Activated CD4-positive, alpha-beta T cell treated with anti-CD3 and anti-CD28 coated beads for 1 hour (primary cell): Measurements from ENCODE around the gene ZC3H14.

Source experiments
- DNase-seq: peaks from one replicate; pipeline ENCODE4 v3.0.0-alpha.2; 2020

Gene ZC3H14

GRCh38 chr14:88551980-88552431 is 10.8 kb upstream of the ZC3H14 start:
- DNase-seq: no peak

GRCh38 chr14:88552876-88553275 is 10.0 kb upstream of the ZC3H14 start:
- DNase-seq: no peak

GRCh38 chr14:88553886-88554456 is 8.9 kb upstream of the ZC3H14 start:
- DNase-seq: no peak

- DNase-seq: no peak
Measured at GRCh38 chr14:88554457-88555286, 8.2 kb upstream of the ZC3H14 start, which contains the start of gene PTPN21. Gene PTPN21, minus strand, starts transcription at chr14:88555007. Its CDS starts 4,590 bp downstream, at chr14:88550417.

- DNase-seq: no peak
Measured at GRCh38 chr14:88556581-88556980, 6.3 kb upstream of the ZC3H14 start.

- no peak for DNase-seq
Measured at GRCh38 chr14:88559852-88560251, 3.0 kb upstream of the ZC3H14 start.

GRCh38 chr14:88562532-88562830 is 356 bp upstream of the ZC3H14 start:
- DNase-seq: no peak

- no peak for DNase-seq
Measured at GRCh38 chr14:88563845-88564244, 1.0 kb downstream of the ZC3H14 start.

- no peak for DNase-seq
Measured at GRCh38 chr14:88565427-88565826, 2.6 kb downstream of the ZC3H14 start.

GRCh38 chr14:88568196-88568595 is 5.4 kb downstream of the ZC3H14 start:
- no peak for DNase-seq

- DNase-seq: no peak
Measured at GRCh38 chr14:88572117-88572516, 9.3 kb downstream of the ZC3H14 start.

- no peak for DNase-seq
Measured at GRCh38 chr14:88576222-88576621, 13.4 kb downstream of the ZC3H14 start.

GRCh38 chr14:88584451-88584850 is 21.6 kb downstream of the ZC3H14 start:
- DNase-seq: no peak

- no peak for DNase-seq
Measured at GRCh38 chr14:88588081-88588480, 25.2 kb downstream of the ZC3H14 start.

- no peak for DNase-seq
Measured at GRCh38 chr14:88590173-88590572, 27.3 kb downstream of the ZC3H14 start.

GRCh38 chr14:88592031-88592430 is 29.2 kb downstream of the ZC3H14 start:
- no peak for DNase-seq

- no peak for DNase-seq
Measured at GRCh38 chr14:88597038-88597437, 34.2 kb downstream of the ZC3H14 start.

GRCh38 chr14:88597601-88598000 is 34.8 kb downstream of the ZC3H14 start:
- DNase-seq: no peak

GRCh38 chr14:88598097-88598675 is 35.3 kb downstream of the ZC3H14 start:
- no peak for DNase-seq

- DNase-seq: no peak
Measured at GRCh38 chr14:88599326-88599725, 36.5 kb downstream of the ZC3H14 start.

- no peak for DNase-seq
Measured at GRCh38 chr14:88599761-88600439, 37.1 kb downstream of the ZC3H14 start.

- no peak for DNase-seq
Measured at GRCh38 chr14:88604212-88604611, 41.4 kb downstream of the ZC3H14 start.

GRCh38 chr14:88605594-88605993 is 42.8 kb downstream of the ZC3H14 start:
- DNase-seq: no peak

- no peak for DNase-seq
Measured at GRCh38 chr14:88607829-88608228, 45.0 kb downstream of the ZC3H14 start.
